Neuronal stem cell (in vitro differentiated cells): ENCODE measurements around the gene CALML5.

ENCODE experiments used
- DNase-seq: peaks from one replicate; pipeline ENCODE4 v3.0.0-alpha.2; 2013; ENCODE audit warnings: low spot score
- H2AFZ ChIP-seq: one replicate; pipeline ENCODE4 v1.6.1; 2013; ENCODE audit warnings: mild to moderate bottlenecking, low read length, inconsistent platforms
- H2AK5ac ChIP-seq: 2 replicates; pipeline ENCODE4 v1.6.1; 2013; ENCODE audit warnings: low read depth, mild to moderate bottlenecking, inconsistent platforms, low read length, moderate library complexity, mixed read lengths
- H2BK120ac ChIP-seq: 2 replicates; pipeline ENCODE4 v1.6.1; 2013; ENCODE audit warnings: low read depth, mild to moderate bottlenecking, inconsistent platforms, low read length, moderate library complexity, mixed read lengths
- H2BK12ac ChIP-seq: one replicate; pipeline ENCODE4 v1.6.1; 2013; ENCODE audit warnings: low read length, inconsistent platforms
- H2BK15ac ChIP-seq: 2 replicates; pipeline ENCODE4 v1.6.1; 2013; ENCODE audit warnings: mild to moderate bottlenecking, low read length, inconsistent platforms, mixed read lengths
- H2BK5ac ChIP-seq: one replicate; pipeline ENCODE4 v1.6.1; 2013; ENCODE audit warnings: inconsistent platforms, mild to moderate bottlenecking, low read length, moderate library complexity
- H3K14ac ChIP-seq: one replicate; pipeline ENCODE4 v1.6.1; 2013; ENCODE audit warnings: low read length, inconsistent platforms
- H3K18ac ChIP-seq: 2 replicates; pipeline ENCODE4 v1.6.1; 2013; ENCODE audit warnings: low read length, inconsistent platforms
- H3K23ac ChIP-seq: 2 replicates; pipeline ENCODE4 v1.6.1; 2013; ENCODE audit warnings: low read depth, mild to moderate bottlenecking, mixed read lengths, low read length, inconsistent platforms; ENCODE audit not compliant: poor library complexity
- H3K27ac ChIP-seq: replicated peaks from 3 replicates; pipeline ENCODE4 v1.5.1; 2013; ENCODE audit warnings: low read length, inconsistent platforms
- H3K27me3 ChIP-seq, 3 experiments: 2 replicates each; pipeline ENCODE4 v1.6.1; 2013; ENCODE audit warnings: low read length in 3 of 3, mild to moderate bottlenecking in 2 of 3, inconsistent platforms in 1 of 3, low read depth in 1 of 3, mixed read lengths in 1 of 3, moderate library complexity in 1 of 3; ENCODE audit not compliant: control insufficient read depth in 3 of 3, insufficient read depth in 3 of 3
- H3K36me3 ChIP-seq, 2 donors: replicated peaks in 1 of 2; 2 replicates each; pipeline ENCODE4 v1.6.1; 2013; ENCODE audit warnings: low read length in 2 of 2; ENCODE audit not compliant: control insufficient read depth in 2 of 2, insufficient read depth in 2 of 2
- H3K4ac ChIP-seq: 2 replicates; pipeline ENCODE4 v1.6.1; 2013; ENCODE audit warnings: inconsistent platforms, mild to moderate bottlenecking, low read length, moderate library complexity
- H3K4me1 ChIP-seq, 2 donors: 1 replicate in 1 of 2; 2 replicates in 1 of 2; pipeline ENCODE4 v1.6.1; 2013; ENCODE audit warnings: low read length in 2 of 2, low read depth in 1 of 2; ENCODE audit not compliant: control insufficient read depth in 2 of 2, insufficient read depth in 1 of 2
- H3K4me2 ChIP-seq: one replicate; pipeline ENCODE4 v1.6.1; 2013; ENCODE audit warnings: mild to moderate bottlenecking, low read length, inconsistent platforms; ENCODE audit not compliant: insufficient read depth, poor library complexity, severe bottlenecking
- H3K4me3 ChIP-seq, 2 donors: 2 replicates each; pipeline ENCODE4 v1.5.1; 2013; ENCODE audit warnings: low read length in 2 of 2, mild to moderate bottlenecking in 2 of 2, inconsistent platforms in 1 of 2, moderate library complexity in 1 of 2
- H3K79me1 ChIP-seq: one replicate; pipeline ENCODE4 v1.6.1; 2013; ENCODE audit warnings: low read depth, mild to moderate bottlenecking, inconsistent platforms, low read length, moderate library complexity
- H3K9ac ChIP-seq: one replicate; pipeline ENCODE4 v1.6.1; 2013; ENCODE audit warnings: mild to moderate bottlenecking, low read depth, low read length, inconsistent platforms; ENCODE audit not compliant: poor library complexity
- H3K9me3 ChIP-seq, 2 donors: replicated peaks in 1 of 2; 2 replicates each; pipeline versions ENCODE3 to v1.6.1; 2013; ENCODE audit warnings: low read length in 2 of 2, mild to moderate bottlenecking in 2 of 2, inconsistent platforms in 1 of 2, low read depth in 1 of 2, mixed read lengths in 1 of 2, moderate library complexity in 1 of 2; ENCODE audit not compliant: control insufficient read depth in 2 of 2, insufficient read depth in 1 of 2
- H4K8ac ChIP-seq: one replicate; pipeline ENCODE4 v1.6.1; 2013; ENCODE audit warnings: low read depth, mild to moderate bottlenecking, inconsistent platforms, low read length, moderate library complexity
- H4K91ac ChIP-seq: one replicate; pipeline ENCODE4 v1.6.1; 2013; ENCODE audit warnings: low read length, low read depth, mild to moderate bottlenecking, inconsistent platforms; ENCODE audit not compliant: poor library complexity
- WGBS, 2 donors: extraction: QIAGEN DNeasy Blood & Tissue Kit; methylation state at CpG; one replicate each; pipeline ENCODE4 v1.1.7; 2013; ENCODE audit warnings: missing lambda C conversion rate in 2 of 2, mixed read lengths in 1 of 2; ENCODE audit not compliant: insufficient read length in 2 of 2, insufficient replicate concordance in 1 of 2; ENCODE audit errors: extremely low coverage in 2 of 2; 5-methylcytosine and 5-hydroxymethylcytosine counted together

CALML5 gene

DNA sequence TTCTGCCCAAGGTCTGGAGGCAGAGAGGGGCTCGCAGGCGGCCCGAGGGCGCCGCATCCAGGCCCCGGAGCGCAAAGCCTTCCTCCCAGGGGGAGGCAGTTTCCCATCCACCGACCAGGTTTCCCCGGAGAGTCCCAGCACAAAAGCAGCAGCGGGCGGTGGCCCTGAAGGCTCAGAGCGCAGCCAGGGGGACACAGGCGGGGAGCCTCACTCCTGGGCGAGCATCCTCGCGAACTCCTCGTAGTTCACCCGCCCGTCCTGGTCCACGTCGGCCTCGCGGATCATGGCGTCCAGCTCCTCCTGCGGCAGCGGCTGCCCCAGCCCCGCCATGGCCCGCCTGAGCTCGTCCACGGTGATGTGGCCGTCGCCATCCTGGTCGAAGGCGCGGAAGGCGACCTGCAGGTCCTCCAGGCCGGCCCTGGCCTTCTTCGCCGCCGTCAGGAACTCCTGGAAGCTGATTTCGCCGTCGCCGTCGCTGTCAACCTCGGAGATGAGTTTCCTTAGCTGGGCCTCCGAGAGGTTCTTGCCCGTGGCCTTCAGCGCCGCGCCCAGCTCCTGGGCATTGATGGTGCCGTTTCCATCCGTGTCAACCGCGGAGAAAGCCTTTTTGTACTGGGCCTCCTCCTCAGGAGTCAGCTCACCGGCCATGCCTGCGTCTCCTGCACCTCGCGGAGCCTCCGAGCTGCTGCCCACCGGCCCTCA lies 428 bp downstream of the CALML5 start:
- Histone ChIP-seq H3K4me3 (no peak overlapping the region), H3K27ac (no peak overlapping the region), H3K36me3 (no peaks in the 10 kb centered on the region), H2BK15ac (peak overlapping the region; percentile 94), H3K9ac (no peak overlapping the region), H2BK5ac (no peak overlapping the region), H2BK120ac (no peak overlapping the region), H4K8ac (no peak overlapping the region), H3K4ac (no peak overlapping the region), H2AK5ac (peak overlapping the region; percentile 47), H3K23ac (peak overlapping the region; percentile 88), H3K14ac (no peak overlapping the region), H3K79me1 (no peaks in the 10 kb centered on the region), H2AFZ (no peak overlapping the region), H3K4me1 (no peaks in the 10 kb centered on the region), H3K27me3 (peaks cover 0 to 28% (median 0%) of the 10 kb centered on the region in 3 experiments), H3K18ac (peak overlapping the region; percentile 74), H3K4me2 (no peak overlapping the region), H4K91ac (no peak overlapping the region), H2BK12ac (no peak overlapping the region), H3K9me3 (peaks cover 0 to 3% of the 10 kb centered on the region in 2 donors)
- no peak for DNase-seq
- WGBS, 2 donors, result no CpG with 5 or more reads among the region's 61 CpGs

- WGBS, 2 donors, result no CpG with 5 or more reads among the region's 19 CpGs
- H4K91ac ChIP-seq, result peak overlapping the region; percentile 38
- DNase-seq, result no peak
Measured at GRCh38 chr10:5497948-5498730, 1.2 kb downstream of the CALML5 start.

GRCh38 chr10:5497289-5497688 lies 2.1 kb downstream of the CALML5 start:
- DNase-seq, result no peak
- Histone ChIP-seq H3K9ac (no peak overlapping the region), H2AK5ac (peak overlapping the region; percentile 78), H3K14ac (no peak overlapping the region), H3K27ac (no peak overlapping the region), H3K27me3 (peaks cover 0 to 30% (median 0%) of the 10 kb centered on the region in 3 experiments), H2BK120ac (no peak overlapping the region), H2BK5ac (no peak overlapping the region), H4K91ac (no peak overlapping the region), H3K9me3 (peaks cover 0 to 6% of the 10 kb centered on the region in 2 donors), H3K79me1 (no peaks in the 10 kb centered on the region), H2AFZ (no peak overlapping the region), H3K36me3 (no peaks in the 10 kb centered on the region), H4K8ac (no peak overlapping the region), H3K4me2 (no peak overlapping the region), H3K4ac (no peak overlapping the region), H3K4me3 (peak overlapping the region in 1 of 2 donors; percentile 59), H3K23ac (no peak overlapping the region), H3K18ac (peak overlapping the region; percentile 44), H3K4me1 (no peaks in the 10 kb centered on the region), H2BK12ac (no peak overlapping the region), H2BK15ac (no peak overlapping the region)
- WGBS, 2 donors, result no CpG with 5 or more reads among the region's 6 CpGs

More at GRCh38 chr10:5497948-5498730, 1.2 kb downstream of the CALML5 start:
- H3K4me1 ChIP-seq, result no peaks in the 10 kb centered on the region
- no peak overlapping the region for H3K27ac ChIP-seq
- no peaks in the 10 kb centered on the region for H3K36me3 ChIP-seq
- H3K4ac ChIP-seq, result no peak overlapping the region
- peaks cover 0 to 30% (median 0%) of the 10 kb centered on the region in 3 experiments for H3K27me3 ChIP-seq
- no peak overlapping the region for H2BK120ac ChIP-seq
- H2BK5ac ChIP-seq, result no peak overlapping the region
- H3K23ac ChIP-seq, result no peak overlapping the region
- H3K9me3 ChIP-seq, result peaks cover 0 to 3% of the 10 kb centered on the region in 2 donors
- peak overlapping the region; percentile 47 for H2AK5ac ChIP-seq
- peak overlapping the region; percentile 87 for H4K8ac ChIP-seq
- no peak overlapping the region for H2AFZ ChIP-seq
- peak overlapping the region; percentile 94 for H2BK15ac ChIP-seq
- peak overlapping the region; percentile 74 for H3K18ac ChIP-seq
- H3K4me2 ChIP-seq, result no peak overlapping the region
- no peak overlapping the region for H3K4me3 ChIP-seq
- no peak overlapping the region for H2BK12ac ChIP-seq
- no peak overlapping the region for H3K14ac ChIP-seq
- no peaks in the 10 kb centered on the region for H3K79me1 ChIP-seq
- H3K9ac ChIP-seq, result no peak overlapping the region
